Sigmoid colon (tissue), 7 donors: ENCODE data around the gene MX2. TPM values are rescaled to one million over a fixed set of nuclear protein-coding genes. Genes with fewer than 3 reads are reported as not detected.

Experiments
- DNase-seq: peaks from one replicate; pipeline ENCODE4 v3.0.0-alpha.2; 2019
- H3K27ac ChIP-seq, 4 donors: fragments of 200-600 bp; sonication (generic); one replicate each; pipeline ENCODE4 v1.5.1; 2016 to 2019; ENCODE audit warnings: mild to moderate bottlenecking in 1 of 4
- H3K27me3 ChIP-seq, 3 donors: fragments of 200-600 bp; sonication (generic); one replicate each; pipeline ENCODE4 v1.5.1; 2019; ENCODE audit warnings: mild to moderate bottlenecking in 1 of 3
- H3K36me3 ChIP-seq, 4 donors: fragments of 200-600 bp; sonication (generic); one replicate each; pipeline ENCODE4 v1.5.1; 2016 to 2019
- H3K4me1 ChIP-seq, 4 donors: fragments of 200-600 bp; sonication (generic); one replicate each; pipeline ENCODE4 v1.5.1; 2017 to 2019
- H3K4me3 ChIP-seq, 4 donors: fragments of 200-600 bp; sonication (generic); one replicate each; pipeline ENCODE4 v1.5.1; 2017 to 2019; ENCODE audit warnings: mild to moderate bottlenecking in 2 of 4, moderate library complexity in 1 of 4
- H3K9me3 ChIP-seq, 4 donors: fragments of 200-600 bp in 3 of 4; sonication (generic) in 3 of 4; one replicate each; pipeline versions ENCODE4 v1.5.1 to v1.6.1; 2013 to 2019
- EP300 ChIP-seq, 4 donors: sonication (generic); formaldehyde crosslinking; IDR thresholded peaks; one replicate each; pipeline ENCODE4 v1.6.1; 2017; ENCODE audit warnings: antibody characterized with exemption in 4 of 4
- POLR2A ChIP-seq, 2 donors: fragments of 450-650 bp; IDR thresholded peaks; one replicate each; pipeline ENCODE4 v1.6.1; 2016; ENCODE audit warnings: antibody characterized with exemption in 2 of 2, mild to moderate bottlenecking in 2 of 2, moderate library complexity in 2 of 2
- POLR2AphosphoS5 ChIP-seq, 4 donors: sonication (generic); formaldehyde crosslinking; IDR thresholded peaks; one replicate each; pipeline ENCODE4 v1.6.1; 2017; ENCODE audit warnings: antibody characterized with exemption in 4 of 4
- WGBS, 2 donors: extraction: QIAGEN DNeasy Blood & Tissue Kit; methylation state at CpG; one replicate each; pipeline ENCODE4 v1.1.7; 2013; 5-methylcytosine and 5-hydroxymethylcytosine counted together
- intact Hi-C: fragments of 100-400 bp; cut with DNase I; formaldehyde crosslinking; loops from one replicate; pipeline ENCODE4 v1.15.1; 2023
- polyA plus RNA-seq, 3 donors: library from polyadenylated mRNA; stranded (reverse); fragments of 200-250 nt; gene quantifications; one replicate each; pipeline ENCODE4 v1.2.3, GENCODE V29; 2013
- total RNA-seq, 4 donors: library from RNA; depleted of rRNA; stranded (reverse); fragments of >200 nt; gene quantifications; one replicate each; pipeline ENCODE4 v1.1.0, GENCODE V29; 2016
- TF ChIP-seq, protein P1 (sequence below), 4 experiments: fragments of 450-650 bp in 3 of 4; fragments of 200-600 bp in 1 of 4; IDR thresholded peaks; one replicate each; pipeline ENCODE4 v1.5.1; 2016 to 2019; ENCODE audit warnings: antibody characterized with exemption in 4 of 4, mild to moderate bottlenecking in 3 of 4, moderate library complexity in 2 of 4
- donor health status: healthy with polysubstance abuse.
- donor health status: Bipolar disorder and iron deficiency.
- donor health status: healthy.

Gene MX2
- total and polyA plus RNA-seq, 7 donors, result 2.5 to 23.9 (median 6.2) TPM

DNA sequence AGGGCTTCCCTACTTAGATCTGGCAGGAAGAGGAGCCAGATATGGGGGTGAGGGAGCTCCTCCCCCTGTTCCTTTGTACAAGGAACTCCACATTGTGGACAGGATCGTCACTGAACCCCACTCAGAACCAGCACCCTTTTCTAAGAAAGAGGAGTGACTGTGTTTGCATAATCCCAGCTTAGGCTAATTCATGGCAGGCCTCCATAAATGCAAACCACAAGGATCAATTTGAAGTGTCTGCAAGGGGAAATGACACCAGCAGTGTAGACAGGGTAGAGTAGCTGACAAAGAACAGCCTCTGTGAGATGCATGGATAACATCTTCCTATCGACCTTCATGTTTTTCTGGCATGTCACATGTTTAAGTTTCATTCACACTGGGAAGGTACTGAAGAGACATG is 75.9 kb downstream of the MX2 start:
- Histone ChIP-seq H3K36me3 (peaks cover 0 to 97% (median 31%) of the 10 kb centered on the region in 4 donors), H3K27me3 (no peaks in the 10 kb centered on the region), H3K27ac (no peak overlapping the region), H3K9me3 (no peaks in the 10 kb centered on the region), H3K4me3 (no peak overlapping the region), H3K4me1 (no peaks in the 10 kb centered on the region)
- 73 to 83% methylated on average over 2 of the region's 2 CpGs for WGBS, 2 donors
- no peak for DNase-seq
- intact Hi-C loops, result no loop called here
- TF ChIP-seq, protein P1, sequence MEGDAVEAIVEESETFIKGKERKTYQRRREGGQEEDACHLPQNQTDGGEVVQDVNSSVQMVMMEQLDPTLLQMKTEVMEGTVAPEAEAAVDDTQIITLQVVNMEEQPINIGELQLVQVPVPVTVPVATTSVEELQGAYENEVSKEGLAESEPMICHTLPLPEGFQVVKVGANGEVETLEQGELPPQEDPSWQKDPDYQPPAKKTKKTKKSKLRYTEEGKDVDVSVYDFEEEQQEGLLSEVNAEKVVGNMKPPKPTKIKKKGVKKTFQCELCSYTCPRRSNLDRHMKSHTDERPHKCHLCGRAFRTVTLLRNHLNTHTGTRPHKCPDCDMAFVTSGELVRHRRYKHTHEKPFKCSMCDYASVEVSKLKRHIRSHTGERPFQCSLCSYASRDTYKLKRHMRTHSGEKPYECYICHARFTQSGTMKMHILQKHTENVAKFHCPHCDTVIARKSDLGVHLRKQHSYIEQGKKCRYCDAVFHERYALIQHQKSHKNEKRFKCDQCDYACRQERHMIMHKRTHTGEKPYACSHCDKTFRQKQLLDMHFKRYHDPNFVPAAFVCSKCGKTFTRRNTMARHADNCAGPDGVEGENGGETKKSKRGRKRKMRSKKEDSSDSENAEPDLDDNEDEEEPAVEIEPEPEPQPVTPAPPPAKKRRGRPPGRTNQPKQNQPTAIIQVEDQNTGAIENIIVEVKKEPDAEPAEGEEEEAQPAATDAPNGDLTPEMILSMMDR (IDR thresholded peaks at IDR 0.05), result no peak
- TF ChIP-seq EP300 (IDR thresholded peaks at IDR 0.05) (no peak), POLR2A (IDR thresholded peaks at IDR 0.05) (no peak), POLR2AphosphoS5 (IDR thresholded peaks at IDR 0.05) (no peak)

DNA sequence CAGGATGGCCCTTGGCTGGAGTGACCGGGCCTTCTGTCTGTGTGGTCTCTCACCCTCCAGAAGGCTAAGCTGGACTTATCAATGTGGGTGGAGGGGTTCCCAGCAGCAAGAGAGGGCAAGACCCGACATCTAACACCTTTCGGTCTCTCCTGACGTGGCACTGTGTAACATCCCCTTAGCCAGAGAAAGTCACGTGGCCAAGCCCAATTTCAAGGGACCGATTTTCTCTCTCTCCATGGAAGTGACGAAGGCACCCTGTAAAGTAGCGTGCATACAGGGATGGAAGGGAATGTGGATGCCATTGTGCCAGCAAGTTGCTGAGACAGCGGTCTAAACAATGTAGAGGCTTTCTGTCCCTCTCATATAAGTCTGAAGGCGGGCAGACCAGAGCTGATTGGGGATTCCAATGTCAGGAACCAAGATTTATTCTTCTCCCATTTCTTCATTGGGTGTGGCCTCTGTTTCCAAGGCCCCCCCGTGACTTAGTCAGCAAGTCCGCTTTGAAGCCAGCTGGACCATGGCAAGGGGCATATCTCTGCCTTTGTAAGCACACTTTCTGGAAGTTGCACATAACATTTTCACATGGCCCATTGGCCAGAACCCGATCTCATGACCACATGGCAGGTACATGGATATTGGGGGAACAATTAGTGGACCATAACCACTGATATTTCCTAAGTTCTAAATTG is 76.7 kb downstream of the MX2 start:
- WGBS, 2 donors, result 90 to 96% methylated on average over 13 of the region's 13 CpGs
- H3K9me3 ChIP-seq, result no peaks in the 10 kb centered on the region
- no peaks in the 10 kb centered on the region for H3K4me1 ChIP-seq
- no peaks in the 10 kb centered on the region for H3K27me3 ChIP-seq
- no peak for DNase-seq
- H3K27ac ChIP-seq, result no peak overlapping the region
- no peak overlapping the region for H3K4me3 ChIP-seq
- H3K36me3 ChIP-seq, result peaks cover 0 to 97% (median 27%) of the 10 kb centered on the region in 4 donors
- no peak for TF ChIP-seq POLR2A (IDR thresholded peaks at IDR 0.05)
- no peak for TF ChIP-seq POLR2AphosphoS5 (IDR thresholded peaks at IDR 0.05)
- TF ChIP-seq, protein P1 (IDR thresholded peaks at IDR 0.05), result no peak
- TF ChIP-seq EP300 (IDR thresholded peaks at IDR 0.05), result no peak
- intact Hi-C loops, result no loop called here

DNA sequence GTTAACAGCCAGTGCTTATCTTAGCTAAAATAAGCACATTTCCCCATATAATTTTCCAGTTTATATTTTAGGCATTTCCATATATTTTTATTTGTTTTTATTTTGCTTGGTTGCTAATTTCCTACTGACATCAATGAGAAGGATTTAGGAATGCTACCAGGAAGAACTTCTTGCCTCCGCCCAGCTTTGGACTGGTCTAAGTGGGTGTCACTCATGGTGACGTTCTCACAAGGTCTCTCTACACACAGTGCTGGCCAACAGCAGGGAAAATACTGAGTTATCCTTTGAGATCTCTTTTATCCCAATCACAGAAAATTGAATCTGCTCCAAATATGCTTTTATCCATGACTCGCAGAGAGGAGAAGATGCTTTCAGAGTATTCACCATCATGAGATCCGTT is 77.4 kb downstream of the MX2 start:
- intact Hi-C loops, result no loop called here
- H3K36me3 ChIP-seq, result peaks cover 0 to 97% (median 25%) of the 10 kb centered on the region in 4 donors

DNA sequence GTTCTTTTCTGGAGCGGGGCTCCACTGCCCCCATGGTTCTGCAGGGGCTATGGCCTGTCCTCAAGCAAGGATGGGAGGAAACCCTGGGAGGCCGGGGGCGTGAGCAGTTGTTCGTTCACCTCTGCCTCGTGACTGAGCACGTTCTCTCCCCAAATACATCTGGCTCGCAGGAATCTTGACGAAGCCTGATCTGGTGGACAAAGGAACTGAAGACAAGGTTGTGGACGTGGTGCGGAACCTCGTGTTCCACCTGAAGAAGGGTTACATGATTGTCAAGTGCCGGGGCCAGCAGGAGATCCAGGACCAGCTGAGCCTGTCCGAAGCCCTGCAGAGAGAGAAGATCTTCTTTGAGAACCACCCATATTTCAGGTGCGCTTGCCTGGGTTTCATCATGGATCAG is 79.7 kb downstream of the MX2 start:
- 97% methylated on average over 14 of the region's 14 CpGs for WGBS, 2 donors
- TF ChIP-seq POLR2A (IDR thresholded peaks at IDR 0.05) (no peak), EP300 (IDR thresholded peaks at IDR 0.05) (no peak), POLR2AphosphoS5 (IDR thresholded peaks at IDR 0.05) (no peak)
- TF ChIP-seq, protein P1 (IDR thresholded peaks at IDR 0.05), result no peak
- Histone ChIP-seq H3K27ac (no peak overlapping the region), H3K9me3 (no peaks in the 10 kb centered on the region), H3K27me3 (no peaks in the 10 kb centered on the region), H3K4me3 (no peak overlapping the region), H3K4me1 (no peaks in the 10 kb centered on the region), H3K36me3 (peaks cover 0 to 97% (median 16%) of the 10 kb centered on the region in 4 donors)
- intact Hi-C loops, result no loop called here
- DNase-seq, result no peak

More for the DNA sequence above, 77.4 kb downstream of the MX2 start:
- Histone ChIP-seq H3K4me3 (no peak overlapping the region), H3K27me3 (no peaks in the 10 kb centered on the region), H3K4me1 (no peaks in the 10 kb centered on the region), H3K9me3 (no peaks in the 10 kb centered on the region), H3K27ac (no peak overlapping the region)
- no peak for DNase-seq
- WGBS, 2 donors, result 71 to 89% methylated on average over 4 of the region's 4 CpGs
- TF ChIP-seq POLR2A (IDR thresholded peaks at IDR 0.05) (no peak), EP300 (IDR thresholded peaks at IDR 0.05) (no peak), POLR2AphosphoS5 (IDR thresholded peaks at IDR 0.05) (no peak)
- TF ChIP-seq, protein P1 (IDR thresholded peaks at IDR 0.05), result no peak
